HG03066 (cell line): ENCODE measurements around the gene ANK2.
"Not testable (repeated sequence)": the region's sequence is repeated elsewhere in the genome, so short reads cannot be mapped to it uniquely, and the experiment has no call there.

ENCODE experiments used
- ATAC-seq: cut with Tn5 transposase; IDR thresholded peaks from one replicate; pipeline ENCODE4 v1.9.1; 2021; ENCODE audit warnings: low read depth; ENCODE audit not compliant: unreplicated experiment

ANK2 gene

DNA sequence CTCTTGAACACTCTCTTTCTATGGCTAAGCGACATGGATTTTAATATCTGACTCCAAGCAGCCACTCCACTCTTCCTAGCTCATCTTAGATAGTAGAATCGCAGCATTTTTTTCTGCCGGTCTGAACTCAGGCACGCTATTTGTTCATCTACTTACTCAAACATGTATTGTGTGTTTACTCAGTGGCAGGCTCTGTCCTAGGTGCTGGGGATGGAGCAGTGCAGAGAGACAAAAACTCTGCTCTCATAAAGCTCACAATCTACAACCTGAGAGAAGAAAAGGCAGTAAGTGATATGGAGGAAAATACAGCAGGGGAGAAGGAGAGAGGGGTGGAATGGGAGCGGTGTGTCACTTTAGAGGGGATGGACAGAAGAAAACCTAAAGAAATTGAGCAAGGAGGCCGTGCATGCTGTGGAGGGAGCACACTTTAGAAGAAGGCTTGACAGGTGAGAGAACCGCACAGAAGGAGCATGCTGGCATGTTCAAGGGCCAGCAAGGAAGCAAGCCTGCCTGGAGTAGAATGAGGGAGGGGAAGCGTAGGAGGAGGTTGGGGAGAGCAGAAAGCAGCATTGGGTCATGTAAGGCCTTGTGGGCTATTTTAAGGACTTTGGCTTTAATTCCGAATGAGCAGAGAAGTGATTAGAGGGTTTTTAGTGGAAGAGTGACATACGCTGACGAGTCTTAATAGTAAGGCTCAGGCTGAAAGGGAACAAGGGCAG is 132.0 kb downstream of the ANK2 start:
- no peak for ATAC-seq

- ATAC-seq = no peak
These were observed 133.7 kb downstream of the ANK2 start for GRCh38 chr4:113183032-113183605.

DNA sequence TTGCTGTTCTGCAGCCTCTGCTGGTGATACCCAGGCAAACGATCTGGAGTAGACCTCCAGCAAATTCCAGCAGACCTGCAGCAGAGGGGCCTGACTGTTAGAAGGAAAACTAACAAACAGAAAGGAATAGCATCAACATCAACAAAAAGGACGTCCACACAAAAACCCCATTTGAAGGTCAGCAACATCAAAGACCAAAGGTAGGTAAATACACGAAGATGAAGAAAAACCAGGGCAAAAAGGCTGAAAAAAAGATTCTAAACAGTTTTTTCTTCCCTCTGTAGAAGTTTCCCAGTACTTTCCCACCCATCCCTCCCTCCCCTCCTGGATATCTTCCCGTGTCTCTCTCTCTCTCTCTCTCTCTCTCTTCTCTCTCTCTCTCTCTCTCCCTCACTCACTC is 136.8 kb downstream of the ANK2 start:
- not testable (repeated sequence) for ATAC-seq

- no peak for ATAC-seq
These were observed 137.5 kb downstream of the ANK2 start for GRCh38 chr4:113186913-113187312.

- no peak for ATAC-seq
These were observed 137.9 kb downstream of the ANK2 start for GRCh38 chr4:113187358-113187757.

DNA sequence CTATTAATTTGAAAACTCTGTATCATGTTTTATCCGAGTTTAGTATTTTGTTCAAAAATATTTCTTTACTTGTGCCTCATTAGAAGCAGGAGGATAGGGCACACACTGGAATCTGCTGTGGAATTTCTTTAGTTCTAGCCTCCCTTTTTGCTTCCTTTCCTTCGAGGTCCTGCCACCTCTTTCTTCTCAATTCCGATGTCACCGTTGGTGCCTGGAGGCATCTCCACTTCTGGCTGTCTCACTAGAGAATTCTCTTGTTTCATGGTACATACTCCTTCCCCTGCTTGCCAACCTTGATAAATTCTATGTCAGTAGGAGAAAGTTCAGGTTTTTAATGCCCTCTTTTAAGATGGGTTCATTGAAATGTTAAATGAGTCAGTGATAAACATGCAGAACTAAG is 140.1 kb downstream of the ANK2 start:
- ATAC-seq = no peak

GRCh38 chr4:113209153-113209552 is 159.7 kb downstream of the ANK2 start:
- ATAC-seq = no peak

DNA sequence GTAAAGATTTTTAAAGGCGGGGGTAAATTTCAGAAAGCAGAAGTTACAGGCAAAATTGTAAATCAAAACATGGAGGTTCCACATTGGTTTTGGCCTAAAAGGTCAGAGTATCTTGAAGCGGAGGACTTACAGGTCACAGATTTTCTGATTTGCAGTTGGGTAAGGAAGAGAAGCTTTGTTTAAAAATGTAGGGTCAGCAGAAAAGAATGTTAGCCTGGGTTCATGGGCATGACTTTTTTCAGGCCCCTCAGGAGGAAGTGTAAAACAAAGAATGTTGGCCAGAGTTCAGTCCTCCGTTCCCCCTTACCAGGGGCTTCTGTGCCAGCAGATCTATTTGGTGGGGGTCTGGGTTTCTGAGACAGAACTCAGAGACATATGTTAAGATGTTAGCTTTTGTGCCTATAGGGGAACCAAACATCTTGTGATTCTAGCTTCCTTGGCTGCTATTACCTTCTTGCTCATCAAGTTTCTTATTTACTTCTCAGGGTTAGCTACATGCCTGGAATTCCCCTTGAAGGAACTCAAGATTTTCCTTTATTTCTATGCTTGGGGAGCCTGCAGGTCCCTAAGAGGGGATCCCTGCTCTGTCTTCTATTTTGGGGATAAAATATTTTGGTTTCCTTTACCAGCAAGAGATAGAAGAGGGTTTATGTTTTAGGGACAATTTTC is 160.3 kb downstream of the ANK2 start:
- ATAC-seq = no peak

GRCh38 chr4:113212613-113213012 is 163.2 kb downstream of the ANK2 start:
- ATAC-seq = no peak

DNA sequence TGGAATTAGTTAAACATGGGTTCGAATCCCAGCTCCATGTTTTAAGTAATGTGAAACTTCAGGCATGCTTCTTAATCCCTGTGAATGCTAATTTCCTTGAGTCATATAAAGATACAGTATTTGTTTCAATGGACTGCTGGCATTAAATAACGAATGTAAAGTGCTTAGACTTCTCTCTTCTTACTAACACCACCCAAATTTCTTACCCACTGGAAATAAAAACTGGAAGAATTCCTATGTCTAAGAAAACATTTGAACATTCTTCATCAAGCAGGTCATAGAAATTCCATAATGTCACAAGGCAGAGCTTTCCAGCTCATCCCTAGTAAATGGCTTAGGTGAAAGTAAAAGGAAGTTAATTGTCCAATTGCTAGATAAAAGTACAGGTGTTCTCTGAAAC is 172.5 kb downstream of the ANK2 start:
- no peak for ATAC-seq

DNA sequence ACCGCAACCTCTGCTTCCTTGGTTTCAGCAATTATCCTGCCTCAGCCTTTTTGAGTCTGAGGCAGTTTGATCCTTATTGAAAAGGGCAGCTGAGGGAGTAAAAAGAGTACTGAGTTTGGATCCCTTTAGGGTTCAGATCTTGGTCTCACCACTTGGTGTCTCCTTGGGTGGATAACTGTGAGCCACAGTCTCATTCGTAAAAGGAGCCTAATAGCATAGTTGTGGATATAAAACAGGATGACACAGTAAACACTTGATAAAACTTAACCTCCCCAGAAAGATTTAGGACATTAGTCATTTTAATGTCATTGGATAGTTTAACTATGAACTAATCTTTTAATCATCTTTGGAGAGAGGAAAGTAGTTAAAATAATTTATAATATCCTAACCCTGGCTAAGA is 173.0 kb downstream of the ANK2 start:
- ATAC-seq = no peak

DNA sequence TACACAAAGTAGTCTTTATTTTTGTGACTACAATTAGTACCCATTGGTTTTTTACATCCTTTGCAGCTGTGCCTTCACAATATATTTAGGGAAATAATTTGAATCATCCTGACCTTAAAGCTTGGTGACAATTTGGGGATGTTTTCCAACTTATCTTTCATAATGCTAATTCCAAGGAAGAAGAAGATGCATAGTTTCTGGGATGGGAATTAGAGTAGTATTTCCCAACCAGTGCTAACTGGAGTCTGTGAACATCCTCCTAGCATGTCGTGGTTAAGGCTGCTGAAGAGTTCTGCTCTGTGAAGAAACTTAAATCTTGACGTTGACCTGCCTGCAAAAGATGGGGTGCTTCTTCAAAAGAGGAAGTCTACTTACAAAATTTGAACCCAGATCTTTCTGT is 173.5 kb downstream of the ANK2 start:
- no peak for ATAC-seq

DNA sequence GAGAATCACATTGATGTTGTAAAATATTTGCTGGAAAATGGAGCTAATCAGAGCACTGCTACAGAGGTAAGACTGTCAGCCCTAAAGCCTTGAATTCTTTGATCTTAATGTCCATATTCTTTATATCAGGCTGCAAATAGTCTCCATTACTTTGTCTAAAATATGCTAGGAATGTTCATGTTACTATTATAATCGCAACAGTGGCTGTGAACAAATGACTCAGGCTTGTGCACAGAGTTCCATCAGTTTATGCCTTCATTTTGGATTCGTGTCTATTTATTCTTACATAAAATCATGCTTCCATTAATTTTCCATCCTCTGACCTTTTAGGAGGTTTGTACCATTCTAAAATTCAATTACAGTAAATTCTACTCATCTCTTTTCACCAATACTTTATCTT is 182.7 kb downstream of the ANK2 start:
- ATAC-seq = no peak

- no peak for ATAC-seq
These were observed 187.5 kb downstream of the ANK2 start for GRCh38 chr4:113236916-113237315.

- ATAC-seq = no peak
These were observed 193.9 kb downstream of the ANK2 start for GRCh38 chr4:113243312-113243711.

GRCh38 chr4:113244747-113245146 is 195.3 kb downstream of the ANK2 start:
- ATAC-seq = not testable (repeated sequence)

GRCh38 chr4:113248320-113248719 is 198.9 kb downstream of the ANK2 start:
- ATAC-seq = no peak

DNA sequence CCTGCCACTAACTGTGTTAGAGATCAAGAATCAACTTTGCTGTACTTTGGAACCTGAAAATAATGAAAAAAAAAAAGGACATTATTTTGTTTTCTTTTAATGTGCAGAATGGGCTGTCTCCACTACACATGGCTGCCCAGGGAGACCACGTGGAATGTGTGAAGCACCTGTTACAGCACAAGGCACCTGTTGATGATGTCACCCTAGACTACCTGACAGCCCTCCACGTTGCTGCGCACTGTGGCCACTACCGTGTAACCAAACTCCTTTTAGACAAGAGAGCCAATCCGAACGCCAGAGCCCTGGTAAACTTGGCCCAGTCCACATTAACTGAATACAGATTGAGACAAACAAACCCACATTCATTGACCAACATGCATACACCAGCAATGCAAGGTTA is 206.2 kb downstream of the ANK2 start:
- no peak for ATAC-seq

GRCh38 chr4:113256946-113257345 is 207.5 kb downstream of the ANK2 start:
- ATAC-seq = no peak

GRCh38 chr4:113260688-113261087 is 211.2 kb downstream of the ANK2 start:
- no peak for ATAC-seq

DNA sequence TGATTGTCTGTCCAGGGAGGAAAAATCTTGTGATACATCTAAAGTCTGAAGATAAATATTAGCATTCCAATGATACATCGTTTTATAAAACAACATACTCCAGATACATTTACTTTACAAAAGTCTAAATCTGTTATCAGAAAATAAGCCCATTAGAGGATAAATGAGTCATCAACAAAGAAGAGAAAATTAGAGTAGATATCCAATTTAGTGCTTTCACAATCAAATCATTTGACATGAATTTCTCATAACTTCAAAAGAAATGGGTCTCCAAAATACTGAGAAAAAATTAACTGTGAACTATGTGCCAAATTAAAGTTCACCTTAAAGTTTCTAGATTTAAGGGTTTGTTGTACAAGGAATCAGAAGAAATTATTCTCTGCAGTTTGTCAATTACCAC is 213.8 kb downstream of the ANK2 start:
- ATAC-seq = no peak
